Endothelial cell of umbilical vein (primary cell): ENCODE data around the gene KLRF1. TPM values are rescaled to one million over a fixed set of nuclear protein-coding genes. Genes with fewer than 3 reads are reported as not detected.

ENCODE experiments used
- BruUV-seq: library from RNA; stranded (reverse); fragments of 400-500 nt; replicated peaks from 2 replicates; lab custom pipeline; 2021; lab: Mats Ljungman, UMichigan
- CTCF ChIA-PET: fragments of 300-600, 350-600 bp; sonication (Branson Sonifier 250); formaldehyde crosslinking; loops from one replicate; lab custom pipeline; 2021; ENCODE audit warnings: antibody characterized with exemption, inconsistent platforms; lab: Charles Lee
- POLR2A ChIA-PET: fragments of 300-600, 350-600 bp; sonication (Branson Sonifier 250); formaldehyde crosslinking; loops from one replicate; lab custom pipeline; 2021; ENCODE audit warnings: antibody characterized with exemption, inconsistent platforms; lab: Charles Lee
- DNase-seq: peaks from one replicate; pipeline ENCODE4 v3.0.0-alpha.2; 2011; ENCODE audit warnings: low read depth, low spot score
- FAIRE-seq: peaks from 2 replicates; lab custom pipeline; 2011; peaks lifted over from hg19 to GRCh38; lab: Jason Lieb, UNC
- H2AFZ ChIP-seq: 2 replicates; pipeline ENCODE4 v1.6.0; 2012; ENCODE audit warnings: low read depth, low read length, control low read depth, inconsistent platforms
- H3K27ac ChIP-seq: 2 replicates; pipeline ENCODE4 v1.5.1; 2011; ENCODE audit warnings: low read depth, mild to moderate bottlenecking, control low read depth, low read length, moderate library complexity; ENCODE audit not compliant: insufficient read depth
- H3K27me3 ChIP-seq, 2 experiments: 2 replicates each; pipeline versions ENCODE4 v1.6.0 to v1.6.1; 2011; ENCODE audit warnings: low read length in 2 of 2, mixed read lengths in 1 of 2; ENCODE audit not compliant: control insufficient read depth in 2 of 2, insufficient read depth in 2 of 2
- H3K36me3 ChIP-seq, 2 experiments: 2 replicates in 1 of 2; 3 replicates in 1 of 2; pipeline ENCODE4 v1.5.1; 2011; ENCODE audit warnings: low read length in 2 of 2, mild to moderate bottlenecking in 1 of 2, moderate library complexity in 1 of 2; ENCODE audit not compliant: control insufficient read depth in 2 of 2, insufficient read depth in 2 of 2; ENCODE audit errors: extremely low read depth in 1 of 2
- H3K4me1 ChIP-seq: 3 replicates; pipeline ENCODE4 v1.5.1; 2011; ENCODE audit warnings: mild to moderate bottlenecking, low read length; ENCODE audit not compliant: control insufficient read depth, insufficient read depth; ENCODE audit errors: extremely low read depth
- H3K4me2 ChIP-seq: 2 replicates; pipeline ENCODE4 v1.6.1; 2011; ENCODE audit warnings: low read length, control low read depth, mixed read lengths; ENCODE audit not compliant: insufficient read depth
- H3K4me3 ChIP-seq, 3 experiments: fragments of 200-600 bp in 1 of 3; sonication (generic), shearing (Covaris generic) in 1 of 3; replicated peaks in 1 of 3; 2 replicates each; pipeline ENCODE4 v1.5.1; 2011 to 2016; ENCODE audit warnings: control low read depth in 3 of 3, low read length in 3 of 3, mild to moderate bottlenecking in 2 of 3, inconsistent platforms in 1 of 3, low read depth in 1 of 3, moderate library complexity in 1 of 3; ENCODE audit not compliant: insufficient read depth in 1 of 3
- H3K79me2 ChIP-seq: 2 replicates; pipeline ENCODE4 v1.6.0; 2012; ENCODE audit warnings: low read length, inconsistent platforms; ENCODE audit not compliant: control insufficient read depth, insufficient read depth
- H3K9ac ChIP-seq: replicated peaks from 2 replicates; pipeline ENCODE3; 2011; ENCODE audit warnings: low read length, control low read depth; ENCODE audit not compliant: insufficient read depth; ENCODE audit errors: extremely low read depth
- H3K9me1 ChIP-seq: replicated peaks from 3 replicates; pipeline ENCODE4 v1.6.0; 2011; ENCODE audit warnings: mild to moderate bottlenecking, low read length; ENCODE audit not compliant: control insufficient read depth, insufficient read depth; ENCODE audit errors: extremely low read depth
- H3K9me3 ChIP-seq: replicated peaks from 2 replicates; pipeline ENCODE4 v1.5.1; 2012; ENCODE audit warnings: low read length, inconsistent platforms; ENCODE audit not compliant: control insufficient read depth, insufficient read depth
- H4K20me1 ChIP-seq: replicated peaks from 2 replicates; pipeline ENCODE3; 2011; ENCODE audit warnings: mild to moderate bottlenecking, low read length; ENCODE audit not compliant: control insufficient read depth, insufficient read depth; ENCODE audit errors: extremely low read depth
- EZH2 ChIP-seq: IDR thresholded peaks from 2 replicates; pipeline ENCODE4 v1.6.1; 2012; ENCODE audit warnings: borderline replicate concordance, low read depth, mild to moderate bottlenecking, moderate library complexity, low read length, inconsistent platforms; ENCODE audit not compliant: severe bottlenecking
- FOS ChIP-seq: IDR thresholded peaks from 2 replicates; pipeline ENCODE4 v1.6.1; 2011; ENCODE audit warnings: mild to moderate bottlenecking, low read length, moderate library complexity, borderline replicate concordance; ENCODE audit not compliant: insufficient read depth
- GATA2 ChIP-seq: IDR thresholded peaks from 2 replicates; pipeline ENCODE4 v1.7.0; 2011; ENCODE audit warnings: low read depth, mild to moderate bottlenecking, moderate library complexity, mixed read lengths, low read length; ENCODE audit not compliant: insufficient read length, insufficient read depth
- JUN ChIP-seq: IDR thresholded peaks from 2 replicates; pipeline ENCODE4 v1.6.1; 2011; ENCODE audit warnings: borderline replicate concordance, low read depth; ENCODE audit not compliant: insufficient read length, insufficient read depth
- MYC ChIP-seq: IDR thresholded peaks from one replicate; pipeline ENCODE4 v1.6.1; 2011; ENCODE audit warnings: mild to moderate bottlenecking, low read depth, low read length
- POLR2A ChIP-seq: IDR thresholded peaks from 2 replicates; pipeline ENCODE4 v1.6.1; 2012; ENCODE audit warnings: low read depth, mild to moderate bottlenecking, control low read depth, low read length
- POLR2AphosphoS5 ChIP-seq: IDR thresholded peaks from 2 replicates; pipeline ENCODE4 v1.6.1; 2012; ENCODE audit warnings: low read depth, mild to moderate bottlenecking, control low read depth, low read length, moderate library complexity; ENCODE audit not compliant: insufficient read depth
- dilution Hi-C: fragments of 300-500 bp; cut with MboI; formaldehyde crosslinking; loops from one replicate; pipeline ENCODE4 v1.15.0; 2019; ENCODE audit warnings: low sequenced_read_pairs; ENCODE audit not compliant: extremely low pct_ligation_motif_present
- intact Hi-C: fragments of 100-400 bp; cut with micrococcal nuclease; formaldehyde crosslinking; loops from one replicate; pipeline ENCODE4 v1.10.0; 2022
- polyA plus RNA-seq, 4 experiments: library from polyadenylated mRNA; depleted of rRNA in 3 of 4; stranded (reverse) in 3 of 4; unstranded in 1 of 4; fragments of >200 nt; gene quantifications; 2 replicates each; pipeline versions ENCODE4 v1.2.1 to v1.2.3, GENCODE V29; 2011 to 2012; ENCODE audit warnings: missing spikeins in 1 of 4
- total RNA-seq: library from RNA; stranded (reverse); gene quantifications from 2 replicates; pipeline ENCODE4 v1.2.3, GENCODE V29; 2021
- TF ChIP-seq, protein P1 (sequence below): IDR thresholded peaks from 2 replicates; pipeline ENCODE4 v1.6.1; 2011; ENCODE audit not compliant: insufficient read depth, insufficient read length
- TF ChIP-seq, protein P2 (sequence below), 2 donors: IDR thresholded peaks; 1 replicate in 1 of 2; 2 replicates in 1 of 2; pipeline ENCODE4 v1.5.1; 2011; ENCODE audit warnings: low read length in 2 of 2, mild to moderate bottlenecking in 2 of 2, moderate library complexity in 2 of 2, control low read depth in 1 of 2, inconsistent platforms in 1 of 2, low read depth in 1 of 2; ENCODE audit not compliant: insufficient read depth in 1 of 2; ENCODE audit errors: extremely low read depth in 1 of 2

Gene KLRF1
- total and polyA plus RNA-seq, 2 donors (not counting 3 experiments of a cell fraction or from before 2014, with no cell fraction given), result not detected

DNA sequence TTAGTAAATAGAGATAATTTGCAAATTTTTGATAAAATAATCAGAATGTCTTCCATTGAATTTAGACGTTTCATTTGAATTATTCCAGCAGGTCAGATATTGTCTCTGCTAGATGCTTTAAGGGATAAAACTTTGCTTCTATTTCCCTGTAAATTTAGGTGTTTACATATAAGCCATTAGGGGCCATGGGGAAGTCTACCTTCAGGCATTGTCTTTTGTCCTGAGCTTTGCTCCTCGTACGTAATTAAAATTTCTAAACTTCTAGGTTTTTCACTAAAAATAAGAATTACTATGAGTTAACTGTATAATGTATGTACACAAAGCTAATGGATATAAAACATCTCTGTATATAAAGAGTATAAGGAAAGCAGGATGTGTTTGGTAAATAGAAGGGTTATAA is 42.5 kb upstream of the KLRF1 start:
- Histone ChIP-seq H3K4me2 (no peak overlapping the region), H3K36me3 (no peaks in the 10 kb centered on the region), H2AFZ (no peak overlapping the region), H3K4me3 (no peak overlapping the region), H3K27ac (no peak overlapping the region), H4K20me1 (no peaks in the 10 kb centered on the region), H3K9ac (no peak overlapping the region), H3K9me1 (no peaks in the 10 kb centered on the region), H3K27me3 (no peaks in the 10 kb centered on the region), H3K4me1 (no peaks in the 10 kb centered on the region), H3K79me2 (no peaks in the 10 kb centered on the region), H3K9me3 (no peaks in the 10 kb centered on the region)
- no peak for DNase-seq
- dilution Hi-C loops, result no loop called here
- TF ChIP-seq MYC (no peak), FOS (no peak), EZH2 (no peak), POLR2AphosphoS5 (no peak), POLR2A (no peak), GATA2 (no peak), JUN (no peak)
- TF ChIP-seq, protein P1, sequence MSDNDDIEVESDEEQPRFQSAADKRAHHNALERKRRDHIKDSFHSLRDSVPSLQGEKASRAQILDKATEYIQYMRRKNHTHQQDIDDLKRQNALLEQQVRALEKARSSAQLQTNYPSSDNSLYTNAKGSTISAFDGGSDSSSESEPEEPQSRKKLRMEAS, result no peak
- TF ChIP-seq, protein P2, sequence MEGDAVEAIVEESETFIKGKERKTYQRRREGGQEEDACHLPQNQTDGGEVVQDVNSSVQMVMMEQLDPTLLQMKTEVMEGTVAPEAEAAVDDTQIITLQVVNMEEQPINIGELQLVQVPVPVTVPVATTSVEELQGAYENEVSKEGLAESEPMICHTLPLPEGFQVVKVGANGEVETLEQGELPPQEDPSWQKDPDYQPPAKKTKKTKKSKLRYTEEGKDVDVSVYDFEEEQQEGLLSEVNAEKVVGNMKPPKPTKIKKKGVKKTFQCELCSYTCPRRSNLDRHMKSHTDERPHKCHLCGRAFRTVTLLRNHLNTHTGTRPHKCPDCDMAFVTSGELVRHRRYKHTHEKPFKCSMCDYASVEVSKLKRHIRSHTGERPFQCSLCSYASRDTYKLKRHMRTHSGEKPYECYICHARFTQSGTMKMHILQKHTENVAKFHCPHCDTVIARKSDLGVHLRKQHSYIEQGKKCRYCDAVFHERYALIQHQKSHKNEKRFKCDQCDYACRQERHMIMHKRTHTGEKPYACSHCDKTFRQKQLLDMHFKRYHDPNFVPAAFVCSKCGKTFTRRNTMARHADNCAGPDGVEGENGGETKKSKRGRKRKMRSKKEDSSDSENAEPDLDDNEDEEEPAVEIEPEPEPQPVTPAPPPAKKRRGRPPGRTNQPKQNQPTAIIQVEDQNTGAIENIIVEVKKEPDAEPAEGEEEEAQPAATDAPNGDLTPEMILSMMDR (IDR thresholded peaks at IDR 0.05; ENCODE audit: extremely low read depth in 1 of 2, insufficient read depth in 1 of 2, low read depth in 1 of 2, low read length in 2 of 2), result no peak
- BruUV-seq, result no TSS peak
- CTCF ChIA-PET, result interaction anchor here (0.8 to 1.7 kb wide), 2 partner anchors 13 to 34 kb away, joined by 3 to 8 read pairs; no protein-coding TSS in a partner anchor
- POLR2A ChIA-PET, result no interaction called here
- intact Hi-C loops, result no loop called here
- FAIRE-seq, result no peak
